Osteoblast (primary cell): Measurements from ENCODE around the gene MAS1. TPM values are rescaled to one million over a fixed set of nuclear protein-coding genes. Genes with fewer than 3 reads are reported as not detected.

Experiments
- DNase-seq: peaks from one replicate; pipeline ENCODE4 v3.0.0; 2011; ENCODE audit warnings: low spot score, mixed read lengths; ENCODE audit not compliant: insufficient read length; ENCODE audit errors: missing footprints
- H2AFZ ChIP-seq: 2 replicates; pipeline ENCODE4 v1.6.0; 2011; ENCODE audit warnings: mild to moderate bottlenecking, low read length
- H3K27ac ChIP-seq: 2 replicates; pipeline ENCODE4 v1.5.1; 2011; ENCODE audit warnings: mild to moderate bottlenecking, low read depth, low read length, moderate library complexity
- H3K27me3 ChIP-seq: 2 replicates; pipeline ENCODE4 v1.6.0; 2012; ENCODE audit warnings: mild to moderate bottlenecking, control low read depth, inconsistent platforms, low read length, moderate library complexity; ENCODE audit not compliant: insufficient read depth
- H3K36me3 ChIP-seq: 2 replicates; pipeline ENCODE4 v1.5.1; 2011; ENCODE audit warnings: mild to moderate bottlenecking, low read length, control low read depth, moderate library complexity; ENCODE audit not compliant: insufficient read depth
- H3K4me1 ChIP-seq: 2 replicates; pipeline ENCODE4 v1.5.1; 2011; ENCODE audit warnings: mild to moderate bottlenecking, low read length, control low read depth, moderate library complexity; ENCODE audit not compliant: insufficient read depth
- H3K4me2 ChIP-seq: 2 replicates; pipeline ENCODE4 v1.6.0; 2011; ENCODE audit warnings: mild to moderate bottlenecking, low read length; ENCODE audit not compliant: insufficient read depth
- H3K4me3 ChIP-seq: fragments of 200-600 bp; sonication (generic); 3 replicates; pipeline ENCODE4 v1.5.1; 2012; ENCODE audit warnings: mild to moderate bottlenecking, low read length, inconsistent platforms; ENCODE audit not compliant: insufficient read depth
- H3K79me2 ChIP-seq: 2 replicates; pipeline ENCODE4 v1.6.0; 2012; ENCODE audit warnings: mild to moderate bottlenecking, low read length, control low read depth, inconsistent platforms; ENCODE audit not compliant: insufficient read depth
- H3K9me3 ChIP-seq: 2 replicates; pipeline ENCODE4 v1.5.1; 2011; ENCODE audit warnings: low read depth, low read length, control low read depth
- H4K20me1 ChIP-seq: 2 replicates; pipeline ENCODE4 v1.6.0; 2012; ENCODE audit warnings: mild to moderate bottlenecking, low read length, control low read depth; ENCODE audit not compliant: insufficient read depth
- CTCF ChIP-seq: IDR thresholded peaks from 2 replicates; pipeline ENCODE4 v1.5.1; 2011; ENCODE audit warnings: mild to moderate bottlenecking, low read depth, low read length, moderate library complexity; ENCODE audit errors: extremely low read depth
- total RNA-seq: library from RNA; depleted of rRNA; stranded (reverse); fragments of >200 nt; gene quantifications from 2 replicates; pipeline ENCODE4 v1.2.3, GENCODE V29; 2012

Gene MAS1
- total RNA-seq, 1 donor, result under 0.01 TPM

- Histone ChIP-seq H3K9me3 (no peaks in the 10 kb centered on the region), H3K79me2 (no peaks in the 10 kb centered on the region), H2AFZ (no peak overlapping the region), H3K27ac (no peak overlapping the region), H3K36me3 (no peaks in the 10 kb centered on the region), H3K4me3 (no peak overlapping the region), H3K27me3 (no peaks in the 10 kb centered on the region), H3K4me2 (no peak overlapping the region), H4K20me1 (no peaks in the 10 kb centered on the region), H3K4me1 (peaks cover 16% of the 10 kb centered on the region)
- TF ChIP-seq CTCF, result no peak
- DNase-seq, result no peak
Measured at GRCh38 chr6:159933077-159933476, 42.3 kb downstream of the MAS1 start.

GRCh38 chr6:159934181-159934580 is 43.4 kb downstream of the MAS1 start:
- Histone ChIP-seq H3K27me3 (no peaks in the 10 kb centered on the region), H3K4me2 (peak overlapping the region; percentile 8), H3K9me3 (no peaks in the 10 kb centered on the region), H3K36me3 (no peaks in the 10 kb centered on the region), H3K4me3 (no peak overlapping the region), H4K20me1 (no peaks in the 10 kb centered on the region), H3K27ac (no peak overlapping the region), H3K4me1 (peaks cover 16% of the 10 kb centered on the region), H3K79me2 (no peaks in the 10 kb centered on the region), H2AFZ (no peak overlapping the region)
- TF ChIP-seq CTCF, result no peak
- DNase-seq, result no peak

- no peak for TF ChIP-seq CTCF
Measured at GRCh38 chr6:159935065-159935464, 44.3 kb downstream of the MAS1 start.

GRCh38 chr6:159935633-159936032 is 44.8 kb downstream of the MAS1 start:
- peak; percentile 85 for DNase-seq
- TF ChIP-seq CTCF, result no peak

More at GRCh38 chr6:159935065-159935464, 44.3 kb downstream of the MAS1 start:
- peaks cover 16% of the 10 kb centered on the region for H3K4me1 ChIP-seq
- no peaks in the 10 kb centered on the region for H3K79me2 ChIP-seq
- peak overlapping the region; percentile 38 for H3K4me2 ChIP-seq
- H3K4me3 ChIP-seq, result no peak overlapping the region
- no peaks in the 10 kb centered on the region for H3K36me3 ChIP-seq
- DNase-seq, result no peak
- no peak overlapping the region for H2AFZ ChIP-seq
- H3K27ac ChIP-seq, result peak overlapping the region; percentile 78
- H3K9me3 ChIP-seq, result no peaks in the 10 kb centered on the region
- H3K27me3 ChIP-seq, result no peaks in the 10 kb centered on the region
- no peaks in the 10 kb centered on the region for H4K20me1 ChIP-seq

More at GRCh38 chr6:159935633-159936032, 44.8 kb downstream of the MAS1 start:
- peak overlapping the region; percentile 78 for H3K27ac ChIP-seq
- no peaks in the 10 kb centered on the region for H3K36me3 ChIP-seq
- no peak overlapping the region for H3K4me2 ChIP-seq
- peaks cover 16% of the 10 kb centered on the region for H3K4me1 ChIP-seq
- no peaks in the 10 kb centered on the region for H3K79me2 ChIP-seq
- no peak overlapping the region for H3K4me3 ChIP-seq
- no peaks in the 10 kb centered on the region for H3K27me3 ChIP-seq
- H2AFZ ChIP-seq, result no peak overlapping the region
- no peaks in the 10 kb centered on the region for H4K20me1 ChIP-seq
- H3K9me3 ChIP-seq, result no peaks in the 10 kb centered on the region
